NT2/D1 (cell line): Measurements from ENCODE around the gene HAUS7.

ENCODE experiments used
- DNase-seq: peaks from one replicate; pipeline ENCODE4 v3.0.0-alpha.2; 2011; ENCODE audit warnings: low read depth, low spot score
- H3K27me3 ChIP-seq: 2 replicates; pipeline ENCODE4 v1.6.0; 2011; ENCODE audit warnings: mild to moderate bottlenecking; ENCODE audit not compliant: insufficient read length, insufficient read depth
- H3K36me3 ChIP-seq: 2 replicates; pipeline ENCODE4 v1.6.1; 2011; ENCODE audit warnings: mild to moderate bottlenecking, low read length, mixed read lengths; ENCODE audit not compliant: insufficient read depth, insufficient read length
- H3K4me1 ChIP-seq: 2 replicates; pipeline ENCODE4 v1.5.1; 2011; ENCODE audit not compliant: insufficient read depth, insufficient read length
- H3K4me3 ChIP-seq: 2 replicates; pipeline ENCODE4 v1.5.1; 2011; ENCODE audit warnings: low read depth; ENCODE audit not compliant: insufficient read length
- H3K9ac ChIP-seq: 2 replicates; pipeline ENCODE4 v1.6.0; 2011; ENCODE audit warnings: low read depth; ENCODE audit not compliant: insufficient read length
- H3K9me3 ChIP-seq: 2 replicates; pipeline ENCODE4 v1.5.1; 2011; ENCODE audit warnings: mild to moderate bottlenecking, low read length; ENCODE audit not compliant: insufficient read depth
- SUZ12 ChIP-seq: IDR thresholded peaks from 2 replicates; pipeline ENCODE4 v1.6.1; 2011; ENCODE audit not compliant: insufficient read length, insufficient read depth; ENCODE audit errors: extremely low read depth
- YY1 ChIP-seq: IDR thresholded peaks from 2 replicates; pipeline ENCODE4 v1.6.1; 2011; ENCODE audit not compliant: insufficient read length, insufficient read depth
- ZNF274 ChIP-seq: IDR thresholded peaks from 2 replicates; pipeline ENCODE4 v1.6.1; 2011; ENCODE audit warnings: mild to moderate bottlenecking, low read depth, low read length

The HAUS7 gene

DNA sequence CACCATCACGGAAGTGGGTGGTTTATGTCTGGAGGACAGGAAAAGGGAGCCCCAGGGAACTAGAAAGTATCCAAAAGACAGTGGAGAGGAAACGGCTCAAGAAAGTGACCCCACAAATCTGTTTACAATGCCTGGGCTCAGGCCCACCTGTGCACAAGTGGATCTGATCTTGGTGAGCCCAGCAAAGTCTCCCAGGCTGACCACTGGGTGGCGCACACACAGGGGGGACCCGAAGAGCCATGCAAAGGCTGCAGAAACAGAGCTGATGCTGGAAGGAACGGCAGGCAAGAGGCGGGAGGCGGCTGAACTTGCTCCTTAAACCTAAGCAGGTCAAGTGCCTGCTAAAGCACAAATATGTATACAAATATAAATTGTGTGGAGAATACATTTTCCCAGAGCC lies 9.6 kb downstream of the HAUS7 start:
- peaks cover 18% of the 10 kb centered on the region for H3K36me3 ChIP-seq
- H3K4me3 ChIP-seq = no peak overlapping the region
- no peaks in the 10 kb centered on the region for H3K9me3 ChIP-seq
- no peak for DNase-seq
- no peaks in the 10 kb centered on the region for H3K27me3 ChIP-seq
- TF ChIP-seq ZNF274 (no peak), SUZ12 (no peak)
- no peaks in the 10 kb centered on the region for H3K4me1 ChIP-seq
- no peak overlapping the region for H3K9ac ChIP-seq

DNA sequence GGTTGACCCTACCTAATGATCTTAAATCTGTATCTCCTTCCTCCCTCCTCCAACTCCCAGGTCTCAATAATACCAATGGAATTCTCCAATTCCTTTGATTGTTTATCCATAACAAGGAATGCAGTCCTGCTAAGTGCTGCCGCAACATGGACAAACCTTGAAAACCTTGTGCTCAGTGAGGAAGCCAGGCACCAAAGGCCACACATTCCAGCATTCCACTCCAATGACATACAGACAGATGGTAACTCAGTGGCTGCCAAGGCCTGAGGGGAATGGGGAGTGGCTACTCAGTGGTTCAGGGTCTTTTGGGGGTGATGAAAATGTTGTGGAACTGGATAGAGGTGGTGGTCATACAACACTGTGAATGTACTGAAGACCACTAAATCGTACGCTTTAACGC lies 10.4 kb downstream of the HAUS7 start:
- TF ChIP-seq SUZ12 = no peak
- no peak for TF ChIP-seq YY1
- no peak for TF ChIP-seq ZNF274
- Histone ChIP-seq H3K4me3 (no peak overlapping the region), H3K27me3 (no peaks in the 10 kb centered on the region), H3K36me3 (peaks cover 18% of the 10 kb centered on the region), H3K4me1 (no peaks in the 10 kb centered on the region), H3K9ac (no peak overlapping the region), H3K9me3 (no peaks in the 10 kb centered on the region)
- DNase-seq = no peak

DNA sequence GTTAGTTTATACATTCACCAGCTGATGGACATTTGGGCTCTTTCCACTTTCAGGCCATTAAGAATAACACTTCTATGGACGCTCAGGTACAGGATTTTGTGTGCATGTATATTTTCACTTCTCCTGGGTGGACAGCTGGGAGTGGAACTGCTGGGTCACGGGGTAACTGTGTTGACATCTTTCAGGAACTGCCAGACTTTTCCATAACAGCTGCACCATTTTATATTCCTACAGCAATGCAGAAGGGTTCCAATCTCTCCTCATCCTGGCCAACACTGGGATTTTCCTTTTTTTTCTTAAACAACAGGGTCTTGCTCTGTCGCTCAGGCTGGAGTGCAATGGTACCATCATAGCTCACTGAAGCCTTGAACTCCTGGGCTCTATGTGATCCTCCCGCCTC lies 11.9 kb downstream of the HAUS7 start:
- Histone ChIP-seq H3K9ac (no peak overlapping the region), H3K4me3 (no peak overlapping the region), H3K27me3 (no peaks in the 10 kb centered on the region), H3K36me3 (peaks cover 12% of the 10 kb centered on the region), H3K4me1 (no peaks in the 10 kb centered on the region), H3K9me3 (no peaks in the 10 kb centered on the region)
- no peak for TF ChIP-seq ZNF274
- TF ChIP-seq SUZ12 = no peak
- TF ChIP-seq YY1 = no peak
- no peak for DNase-seq

DNA sequence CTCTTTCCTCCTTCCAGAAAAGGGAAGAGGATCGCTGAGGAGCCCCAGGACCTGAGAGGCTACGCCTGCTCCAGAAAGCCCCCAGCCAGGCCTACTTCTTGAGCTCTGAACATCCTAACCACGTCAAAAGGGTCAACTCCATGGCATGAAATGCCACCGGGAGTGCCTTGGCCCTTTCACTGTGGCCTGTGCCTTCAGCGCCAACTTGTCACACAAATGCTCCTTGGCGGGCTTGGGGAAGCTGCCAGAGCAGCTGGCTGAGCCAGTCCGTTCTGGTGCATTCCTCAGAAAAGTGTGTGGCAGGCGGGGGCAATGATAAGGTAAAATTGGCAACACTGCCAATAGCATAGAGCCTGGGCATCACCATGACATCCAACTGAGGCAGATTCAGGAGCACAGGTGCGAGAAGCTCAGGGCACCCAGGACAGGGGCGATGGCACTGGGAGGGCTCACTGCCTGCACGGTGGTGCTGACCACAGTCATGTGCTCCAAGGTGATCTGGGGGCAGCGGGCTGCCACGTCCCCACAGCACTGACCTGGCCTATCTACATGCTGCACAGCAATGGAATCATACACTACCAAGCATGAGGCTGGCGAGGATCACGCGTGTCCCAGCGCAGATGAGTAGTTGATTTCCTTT lies 12.4 kb downstream of the HAUS7 start:
- H3K9me3 ChIP-seq = no peaks in the 10 kb centered on the region
- no peak overlapping the region for H3K4me3 ChIP-seq
- peaks cover 12% of the 10 kb centered on the region for H3K36me3 ChIP-seq
- H3K4me1 ChIP-seq = no peaks in the 10 kb centered on the region
- DNase-seq = no peak
- H3K9ac ChIP-seq = no peak overlapping the region
- TF ChIP-seq YY1 (no peak), ZNF274 (no peak), SUZ12 (no peak)
- H3K27me3 ChIP-seq = no peaks in the 10 kb centered on the region

DNA sequence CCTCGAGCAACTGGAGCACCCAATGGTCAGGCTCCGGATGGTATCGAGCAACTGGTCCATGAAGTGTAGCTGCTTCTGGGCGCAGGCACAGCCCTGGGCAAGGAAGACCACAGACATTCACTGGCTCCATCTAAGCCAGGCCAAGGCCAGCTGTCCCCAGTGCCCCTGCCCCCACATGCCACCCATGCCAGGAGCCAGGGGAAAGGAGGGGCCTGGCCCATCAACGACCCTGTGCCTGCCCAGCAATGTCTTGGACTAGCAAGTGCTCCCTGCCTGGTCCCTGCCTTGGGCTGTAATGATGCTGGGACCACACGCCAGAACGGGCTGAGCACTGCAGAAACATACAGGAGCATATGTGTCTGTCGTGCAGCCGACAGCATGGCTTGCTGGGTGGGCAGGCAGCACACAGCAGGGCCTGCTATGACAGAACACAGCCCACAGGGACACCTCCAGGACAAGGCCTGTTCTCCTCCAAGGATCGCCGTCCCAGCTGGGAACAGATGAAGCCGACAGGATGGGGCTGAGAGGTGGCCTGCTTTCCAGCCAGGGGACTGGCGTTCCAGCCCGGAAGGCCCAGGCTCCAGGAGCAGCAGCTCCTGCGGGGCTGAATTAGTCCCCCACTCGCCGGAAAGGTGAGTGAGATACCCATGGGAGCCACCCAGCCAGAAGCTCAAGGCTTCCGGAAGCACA lies 13.1 kb downstream of the HAUS7 start:
- DNase-seq = no peak
- Histone ChIP-seq H3K4me1 (no peaks in the 10 kb centered on the region), H3K9ac (no peak overlapping the region), H3K36me3 (peaks cover 12% of the 10 kb centered on the region), H3K27me3 (no peaks in the 10 kb centered on the region), H3K4me3 (no peak overlapping the region), H3K9me3 (no peaks in the 10 kb centered on the region)
- no peak for TF ChIP-seq SUZ12
- TF ChIP-seq ZNF274 = no peak
- no peak for TF ChIP-seq YY1

DNA sequence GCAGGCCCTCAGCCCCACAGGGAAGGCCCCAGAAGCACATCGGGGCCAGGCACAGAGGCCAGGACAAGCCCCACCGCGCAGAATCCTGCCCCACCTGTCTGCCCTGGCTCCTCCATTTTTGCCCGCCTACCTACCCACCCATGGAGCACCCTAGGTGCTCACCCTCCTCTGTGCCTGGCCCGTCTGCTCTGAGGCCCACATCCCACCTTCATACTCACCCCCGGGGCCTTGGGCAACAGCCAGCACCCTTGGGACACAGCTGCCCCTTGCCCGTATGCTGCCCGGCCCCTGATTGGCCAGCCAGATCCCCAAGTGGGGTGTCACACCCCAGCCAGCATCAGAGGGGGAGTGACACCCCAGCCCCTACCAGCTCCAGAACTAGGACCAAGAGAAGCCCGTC lies 13.7 kb downstream of the HAUS7 start:
- no peak for DNase-seq
- Histone ChIP-seq H3K27me3 (no peaks in the 10 kb centered on the region), H3K4me1 (no peaks in the 10 kb centered on the region), H3K36me3 (peaks cover 12% of the 10 kb centered on the region), H3K9ac (no peak overlapping the region), H3K4me3 (no peak overlapping the region), H3K9me3 (no peaks in the 10 kb centered on the region)
- TF ChIP-seq ZNF274 (no peak), YY1 (no peak), SUZ12 (no peak)

DNA sequence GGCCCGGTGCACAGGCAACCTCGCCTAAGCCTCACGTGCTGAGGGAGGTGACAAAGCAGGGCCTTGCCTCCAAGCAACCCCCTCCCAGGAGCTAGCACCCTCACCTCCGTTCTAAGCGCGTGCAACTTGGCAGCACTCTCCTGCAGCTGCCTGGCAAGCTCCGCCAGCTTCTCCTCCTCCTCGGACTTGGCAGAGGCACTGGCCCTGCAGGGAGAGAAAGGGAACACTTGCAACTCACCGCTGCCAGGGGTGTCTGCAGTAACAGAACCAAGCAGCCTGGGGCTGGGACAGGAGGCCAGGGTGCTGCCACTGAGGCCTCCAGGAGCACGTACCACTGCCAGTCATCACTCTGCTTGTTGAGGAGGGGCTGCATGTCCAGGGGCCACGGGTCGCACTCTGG lies 14.2 kb downstream of the HAUS7 start:
- H3K36me3 ChIP-seq = peaks cover 12% of the 10 kb centered on the region
- no peaks in the 10 kb centered on the region for H3K4me1 ChIP-seq
- H3K9me3 ChIP-seq = no peaks in the 10 kb centered on the region
- TF ChIP-seq YY1 (no peak), ZNF274 (no peak)
- H3K4me3 ChIP-seq = no peak overlapping the region
- no peaks in the 10 kb centered on the region for H3K27me3 ChIP-seq
- no peak for DNase-seq
- H3K9ac ChIP-seq = no peak overlapping the region
